ENCODE measurements around the gene ARF6. TPM values are rescaled to one million over a fixed set of nuclear protein-coding genes. Genes with fewer than 3 reads are reported as not detected.
"Not testable (repeated sequence)": the region's sequence is repeated elsewhere in the genome, so short reads cannot be mapped to it uniquely, and the experiment has no call there.

ARF6 gene
- total RNA-seq, 1 experiment from 2014 or later, result 51.6 TPM

- DNase-seq (ENCODE audit: low spot score), result no peak
Observed at GRCh38 chr14:49905989-49906388, 13.1 kb downstream of the ARF6 start.

DNA sequence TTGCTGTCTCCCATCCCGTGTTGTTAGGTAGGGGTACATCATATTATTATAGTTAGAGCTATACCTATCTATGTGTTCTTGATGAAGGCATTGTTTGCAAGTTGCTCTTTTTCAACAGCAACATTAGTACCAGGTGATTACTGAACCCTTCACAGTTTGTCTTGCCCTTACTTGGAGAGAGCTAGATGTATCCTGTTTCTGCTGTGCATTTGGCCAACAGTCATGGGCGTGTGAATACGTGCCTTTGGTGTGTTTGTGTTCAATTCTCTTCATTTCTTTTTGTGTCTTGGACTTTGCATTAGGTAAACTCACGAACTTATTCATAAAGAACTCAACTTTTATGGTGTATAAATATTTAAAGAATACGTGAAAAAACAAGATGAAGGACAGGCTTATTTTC lies 14.3 kb downstream of the ARF6 start:
- no peak for DNase-seq (ENCODE audit: low spot score)

DNA sequence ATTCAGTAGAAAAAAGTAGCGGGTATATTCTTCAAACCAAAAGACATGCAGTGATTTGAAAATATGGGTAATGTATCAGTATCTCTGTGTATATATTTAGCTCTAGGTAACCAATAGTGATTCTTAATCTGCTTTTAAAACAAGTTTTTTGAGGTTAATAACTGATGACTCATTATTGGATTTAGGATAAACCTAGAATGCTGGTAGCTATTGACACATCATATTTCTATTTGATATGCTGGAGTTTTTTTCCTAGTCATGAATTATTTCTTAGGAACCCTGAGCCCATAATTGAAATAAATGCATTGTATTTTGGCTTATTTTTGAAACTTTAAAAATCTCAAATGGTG lies 15.5 kb downstream of the ARF6 start:
- DNase-seq (ENCODE audit: low spot score), result no peak

GRCh38 chr14:49909016-49909415 lies 16.1 kb downstream of the ARF6 start:
- DNase-seq (ENCODE audit: low spot score), result no peak

- DNase-seq (ENCODE audit: low spot score), result no peak
Observed at GRCh38 chr14:49915085-49915484, 22.2 kb downstream of the ARF6 start.

GRCh38 chr14:49918706-49919105 lies 25.8 kb downstream of the ARF6 start:
- no peak for DNase-seq (ENCODE audit: low spot score)

- DNase-seq (ENCODE audit: low spot score), result no peak
Observed at GRCh38 chr14:49919825-49920659, 27.2 kb downstream of the ARF6 start.

DNA sequence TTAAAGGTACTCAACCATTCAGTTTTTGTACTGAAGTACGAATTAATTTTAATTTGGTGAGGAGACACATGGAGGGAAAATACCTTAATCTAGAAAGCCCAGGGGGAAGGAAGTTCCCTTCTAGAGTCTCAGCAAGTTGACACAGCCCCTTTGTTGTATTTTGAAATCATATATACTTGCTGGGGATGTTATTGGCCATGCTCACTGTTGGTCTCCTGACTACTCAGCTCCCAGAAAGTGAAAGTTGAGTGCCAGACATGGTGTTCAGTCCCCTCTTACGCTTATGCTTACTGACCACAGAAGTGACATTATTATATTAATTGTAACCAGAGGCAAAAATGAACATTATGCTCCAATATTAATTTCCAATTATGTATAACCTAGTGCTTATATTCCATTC lies 28.1 kb downstream of the ARF6 start:
- no peak for DNase-seq (ENCODE audit: low spot score)

GRCh38 chr14:49921401-49921800 lies 28.5 kb downstream of the ARF6 start:
- DNase-seq (ENCODE audit: low spot score), result no peak

DNA sequence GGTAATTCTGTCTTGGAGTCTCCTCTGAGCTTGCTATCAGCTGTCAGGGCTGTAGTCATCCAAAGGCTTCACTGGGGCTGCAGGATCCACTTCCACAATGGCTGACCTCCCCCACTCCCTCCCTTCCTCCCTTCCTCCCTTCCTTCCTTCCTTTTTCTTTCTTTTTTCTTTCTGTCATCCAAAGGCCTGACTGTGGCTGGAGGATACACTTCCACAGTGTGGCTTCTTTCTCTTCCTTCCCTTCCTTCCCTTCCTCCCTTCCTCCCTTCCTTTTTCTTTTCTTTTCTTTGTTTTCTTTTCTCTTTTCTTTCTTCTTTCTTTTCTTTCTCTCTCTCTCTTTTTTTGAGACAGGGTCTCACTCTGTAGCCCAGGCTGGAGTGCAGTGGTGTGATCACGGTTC lies 30.6 kb downstream of the ARF6 start:
- DNase-seq (ENCODE audit: low spot score), result no peak

DNA sequence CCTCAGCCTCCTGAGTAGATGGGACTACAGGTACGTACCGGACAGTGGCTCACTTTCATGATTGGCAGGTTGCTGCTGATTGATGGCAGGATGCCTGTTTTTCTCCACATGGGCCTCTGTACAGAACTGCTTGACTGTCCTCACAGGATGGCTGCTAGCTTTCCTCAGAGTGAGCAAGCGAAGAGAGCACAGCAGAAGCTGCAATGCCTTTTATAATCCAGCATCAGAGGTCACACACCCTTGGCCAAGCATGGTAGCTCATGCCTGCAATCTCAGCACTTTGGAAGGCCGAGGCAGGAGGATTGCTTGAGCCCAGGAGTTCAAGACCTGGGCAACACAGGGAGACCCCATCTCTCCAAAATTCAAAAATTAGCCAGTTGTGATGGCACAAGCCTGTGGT lies 31.0 kb downstream of the ARF6 start:
- DNase-seq (ENCODE audit: low spot score), result no peak

DNA sequence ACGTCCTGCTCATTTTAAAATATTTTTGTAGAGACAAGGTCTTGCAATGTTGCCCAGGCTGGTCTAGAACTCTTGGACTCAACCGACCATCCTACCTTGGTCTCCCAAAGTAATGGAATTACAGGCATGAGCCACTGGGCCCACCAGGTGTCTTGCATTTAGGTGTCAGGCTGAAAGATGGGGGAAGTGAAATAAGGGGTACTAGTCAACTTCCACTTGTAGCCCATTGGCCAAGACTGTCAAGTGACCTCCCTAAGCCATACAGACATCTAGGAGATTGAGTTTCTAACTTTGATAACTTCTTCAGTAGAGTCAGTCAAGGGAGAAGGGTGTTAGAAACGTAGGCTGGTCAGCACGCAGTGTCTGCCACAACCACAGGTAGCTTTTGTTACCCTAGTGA lies 32.0 kb downstream of the ARF6 start:
- no peak for DNase-seq (ENCODE audit: low spot score)

DNA sequence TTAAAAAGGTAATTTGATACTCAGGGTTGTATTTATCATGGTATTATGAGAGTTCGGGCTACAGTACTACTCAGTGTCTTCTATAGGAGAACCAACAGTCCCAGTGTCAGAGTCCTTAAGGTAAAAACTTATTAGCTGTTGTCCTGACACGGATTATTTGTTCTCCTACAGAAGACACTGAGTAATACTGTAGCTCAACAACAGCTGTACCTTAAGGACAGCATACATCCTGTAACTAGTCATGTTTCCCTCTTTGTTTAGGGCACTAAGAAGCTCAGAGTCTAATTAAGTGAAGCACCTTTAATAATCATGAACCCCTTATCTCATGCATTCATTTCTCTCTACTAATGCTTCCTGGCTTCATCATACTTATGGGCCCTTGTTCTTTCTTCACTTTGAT lies 33.9 kb downstream of the ARF6 start:
- no peak for DNase-seq (ENCODE audit: low spot score)

DNA sequence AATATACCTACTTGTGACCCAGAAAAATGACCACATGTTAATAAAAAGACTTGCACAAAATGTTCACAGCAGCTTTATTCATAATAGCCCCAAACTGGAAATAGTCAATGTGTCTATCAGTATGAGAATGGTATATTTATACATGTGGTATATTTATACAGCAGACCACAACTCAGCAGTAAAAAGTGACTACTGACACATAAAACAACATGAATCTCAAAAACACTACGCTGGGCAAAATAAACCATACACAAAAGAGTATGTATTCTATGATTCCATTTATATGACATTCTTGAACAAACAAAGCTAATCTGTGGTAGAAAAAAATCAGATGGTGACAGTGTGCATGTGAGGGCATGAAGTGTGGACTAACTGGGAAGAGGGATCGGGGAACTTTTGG lies 35.1 kb downstream of the ARF6 start:
- DNase-seq (ENCODE audit: low spot score), result no peak

DNA sequence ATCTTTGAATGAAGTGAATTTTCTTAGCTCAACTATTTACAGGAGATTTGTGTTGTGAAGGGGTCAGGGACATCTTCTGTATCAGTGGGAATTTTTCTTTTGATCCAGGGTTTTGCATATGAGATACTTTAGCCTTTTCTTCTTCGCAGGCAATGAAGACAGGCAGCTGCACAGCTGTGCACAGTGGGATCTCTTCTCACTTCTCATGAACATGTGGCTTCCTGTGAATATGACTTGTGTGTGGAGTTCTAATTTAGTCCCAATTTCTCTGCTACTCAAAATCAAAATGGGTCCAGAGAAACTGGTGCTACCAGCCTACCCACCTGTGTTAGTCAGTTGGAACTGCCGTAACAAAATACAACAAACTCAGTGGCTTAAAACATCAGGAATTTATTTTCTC lies 37.8 kb downstream of the ARF6 start:
- DNase-seq (ENCODE audit: low spot score), result no peak

DNA sequence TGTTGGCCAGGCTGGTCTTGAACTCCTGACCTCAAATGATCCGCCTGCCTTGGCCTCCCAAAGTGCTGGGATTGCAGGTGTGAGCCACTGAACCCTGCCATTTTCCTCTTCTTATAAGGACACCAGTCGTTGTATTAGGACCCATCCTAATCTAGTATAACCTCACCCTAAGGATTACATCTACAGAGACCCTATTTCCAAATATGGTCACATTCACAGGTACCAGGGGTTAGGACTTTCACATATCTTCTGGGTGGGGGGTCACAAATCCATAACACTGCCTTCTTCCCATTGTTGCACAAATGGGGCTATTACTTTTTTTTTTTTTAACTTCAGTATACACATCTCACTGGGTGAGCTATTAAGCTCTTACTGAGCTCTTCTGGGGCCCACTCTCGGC lies 38.6 kb downstream of the ARF6 start:
- no peak for DNase-seq (ENCODE audit: low spot score)

GRCh38 chr14:49933128-49933527 lies 40.2 kb downstream of the ARF6 start:
- DNase-seq (ENCODE audit: low spot score), result no peak

DNA sequence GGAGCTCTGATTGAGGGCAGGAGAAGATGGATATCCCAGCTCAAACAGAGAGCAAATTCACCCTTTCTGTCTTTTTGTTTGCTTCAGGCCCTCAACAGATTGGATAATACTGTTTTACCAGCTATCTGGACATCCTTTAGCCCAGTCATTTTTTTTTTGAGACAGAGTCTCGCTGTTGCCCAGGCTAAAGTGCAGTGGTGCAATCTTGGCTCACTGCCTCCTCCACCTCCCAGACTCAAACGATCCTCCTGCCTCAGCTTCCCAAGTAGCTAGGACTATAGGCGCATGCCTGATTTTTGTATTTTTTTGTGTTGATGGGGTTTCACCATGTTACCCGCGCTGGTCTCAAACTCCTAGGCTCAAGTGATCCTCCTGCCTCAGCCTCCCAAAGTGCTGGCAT lies 40.8 kb downstream of the ARF6 start:
- DNase-seq (ENCODE audit: low spot score), result no peak

DNA sequence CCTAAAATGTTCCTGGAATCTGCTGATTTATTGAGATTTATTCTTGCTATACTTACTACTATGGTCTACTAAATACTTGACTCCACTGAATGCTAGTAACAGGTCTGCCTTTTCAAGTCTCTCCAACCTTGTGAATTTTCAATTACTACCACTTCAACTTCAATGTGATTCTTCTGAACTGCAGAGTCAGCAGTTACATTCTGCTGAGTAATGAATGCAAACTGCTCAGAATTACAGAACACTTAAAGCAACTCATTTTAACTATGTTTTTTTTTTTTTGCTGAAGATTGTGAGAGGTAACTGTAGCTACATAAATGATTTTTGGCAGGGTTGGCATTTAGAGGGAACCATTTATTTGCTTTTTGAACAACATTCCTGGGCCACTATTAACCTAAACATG lies 41.8 kb downstream of the ARF6 start:
- no peak for DNase-seq (ENCODE audit: low spot score)

DNA sequence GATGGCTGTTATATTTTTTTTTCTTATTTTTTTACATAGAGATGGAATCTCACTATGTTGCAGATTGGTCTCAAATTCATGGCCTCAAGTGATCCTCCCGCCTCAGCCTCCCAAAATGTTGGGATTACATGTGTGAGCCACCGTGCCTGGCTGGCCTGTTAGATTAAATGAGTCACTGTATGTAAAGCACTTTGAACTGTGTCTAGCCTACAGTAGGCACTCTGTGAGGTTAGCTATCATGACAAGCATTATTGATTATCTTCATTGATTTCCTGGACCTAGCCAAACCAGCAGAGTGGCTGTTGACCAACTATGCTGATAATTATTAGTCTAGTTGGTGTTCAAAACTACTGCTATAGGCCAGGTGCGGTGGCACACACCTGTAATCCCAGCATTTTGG lies 42.6 kb downstream of the ARF6 start:
- DNase-seq (ENCODE audit: low spot score), result no peak

GRCh38 chr14:49936246-49936645 lies 43.4 kb downstream of the ARF6 start:
- DNase-seq (ENCODE audit: low spot score), result not testable (repeated sequence)

GRCh38 chr14:49936882-49937281 lies 44.0 kb downstream of the ARF6 start:
- not testable (repeated sequence) for DNase-seq (ENCODE audit: low spot score)

GRCh38 chr14:49939215-49939614 lies 46.3 kb downstream of the ARF6 start:
- not testable (repeated sequence) for DNase-seq (ENCODE audit: low spot score)

DNA sequence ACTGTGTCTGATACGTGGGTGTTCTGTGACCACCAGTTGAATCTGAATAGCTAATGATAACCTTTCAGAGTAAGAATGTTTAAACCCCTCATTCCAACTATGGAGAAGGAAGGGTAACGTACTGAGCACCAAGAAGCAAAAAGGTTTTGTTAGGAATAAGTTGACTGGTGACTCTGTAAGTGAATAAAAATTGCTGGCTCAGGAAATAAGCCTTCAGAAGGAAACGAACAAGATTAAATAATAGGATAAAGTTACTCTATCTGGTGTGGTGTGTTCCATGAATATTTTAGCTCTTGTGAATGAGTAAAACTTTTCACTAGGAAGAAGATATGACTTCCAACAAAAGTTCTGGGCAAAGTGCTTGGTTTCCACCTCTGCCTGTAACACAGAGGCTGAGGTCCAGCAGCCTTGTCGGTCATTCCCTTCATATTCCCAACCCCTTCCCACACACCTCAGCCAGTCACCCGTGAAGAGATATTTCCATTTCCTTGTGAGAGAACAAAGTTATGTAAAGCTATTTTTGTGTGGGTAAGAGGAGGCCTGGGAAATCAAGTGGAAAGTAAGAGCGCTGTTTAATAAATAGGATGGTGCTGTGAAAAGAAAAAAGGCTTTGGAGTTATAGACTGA lies 47.1 kb downstream of the ARF6 start:
- DNase-seq (ENCODE audit: low spot score), result no peak

Data from A172 (cell line).